Measurements from ENCODE around the gene ATP5IF1. TPM values are rescaled to one million over a fixed set of nuclear protein-coding genes. Genes with fewer than 3 reads are reported as not detected.

Gene ATP5IF1
- total RNA-seq, 2 donors from 2014 or later = 171 to 390 TPM

- 93% methylated on average over 6 of the region's 6 CpGs for WGBS
- Histone ChIP-seq H3K36me3 (peaks cover 0 to 8% of the 10 kb centered on the region in 2 donors), H3K27ac (no peak overlapping the region), H3K27me3 (replicated peaks; ENCODE audit: insufficient read depth) (no peaks in the 10 kb centered on the region), H3K4me3 (no peak overlapping the region), H3K9me3 (no peaks in the 10 kb centered on the region), H3K4me1 (replicated peaks) (no peaks in the 10 kb centered on the region)
- TF ChIP-seq POLR2A (IDR thresholded peaks at IDR 0.05) (no peak), CTCF (IDR thresholded peaks at IDR 0.05) (no peak), POLR2AphosphoS5 (IDR thresholded peaks at IDR 0.05) (no peak)
- intact Hi-C loops (cut with DNase I) = no loop called here
- DNase-seq (ENCODE audit: low spot score) = no peak
These were observed 35.6 kb upstream of the ATP5IF1 start for GRCh38 chr1:28200234-28200873.

DNA sequence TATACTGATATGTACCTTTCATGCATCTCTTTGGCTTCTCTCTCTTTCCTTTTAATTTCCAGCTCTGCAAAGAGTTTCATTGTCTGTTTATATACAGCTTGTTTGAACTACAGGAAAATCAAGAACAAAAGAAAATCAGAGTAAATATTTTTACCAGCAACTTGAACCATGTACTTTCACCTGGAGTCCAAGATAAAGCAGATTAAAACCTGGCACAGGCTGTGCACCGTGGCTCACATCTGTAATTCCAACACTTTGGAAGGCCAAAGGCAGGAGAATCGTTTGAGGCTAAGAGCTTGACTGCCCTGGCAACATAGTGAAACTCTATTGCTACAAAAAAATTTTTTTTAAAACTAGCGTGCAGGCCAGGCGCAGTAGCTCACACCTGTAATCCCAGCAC, 30.7 kb upstream of the ATP5IF1 start:
- 46% methylated on average over 4 of the region's 4 CpGs for WGBS
- Histone ChIP-seq H3K27ac (no peak overlapping the region), H3K9me3 (no peaks in the 10 kb centered on the region), H3K36me3 (no peaks in the 10 kb centered on the region), H3K4me3 (no peak overlapping the region), H3K4me1 (replicated peaks) (peaks cover 2% of the 10 kb centered on the region), H3K27me3 (replicated peaks; ENCODE audit: insufficient read depth) (no peaks in the 10 kb centered on the region)
- intact Hi-C loops (cut with DNase I) = no loop called here
- DNase-seq (ENCODE audit: low spot score) = no peak
- TF ChIP-seq POLR2AphosphoS5 (IDR thresholded peaks at IDR 0.05) (peak; percentile 26), POLR2A (IDR thresholded peaks at IDR 0.05) (no peak)

DNA sequence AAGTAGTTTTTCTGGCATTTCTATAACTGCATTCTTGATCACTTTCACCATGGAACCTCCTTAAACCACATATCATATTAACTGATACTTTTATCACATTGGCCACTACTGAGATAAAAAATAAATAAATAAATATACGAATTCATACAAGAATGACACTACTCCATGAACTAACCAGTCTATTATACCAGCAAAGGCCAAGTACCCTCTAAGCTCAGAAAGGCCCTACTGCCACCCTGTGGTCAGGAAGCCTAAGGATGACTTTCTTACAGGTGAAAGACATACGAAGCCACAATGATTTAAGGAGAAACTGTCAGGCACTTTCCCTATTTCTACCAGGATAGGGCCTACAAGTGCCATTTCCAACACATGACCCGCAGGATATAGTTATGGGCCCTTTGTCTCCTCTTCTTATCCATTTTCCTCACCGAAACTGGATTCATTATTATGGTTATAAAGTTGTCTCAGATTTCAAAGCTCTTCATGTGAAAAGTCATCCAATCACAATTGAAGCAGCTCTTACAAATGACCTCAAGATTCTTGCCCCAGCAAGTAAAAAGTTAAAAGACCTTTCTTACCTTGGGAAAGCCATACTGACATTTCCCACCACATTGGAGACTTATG, 27.0 kb upstream of the ATP5IF1 start:
- DNase-seq (ENCODE audit: low spot score) = peak; percentile 30
- no peaks in the 10 kb centered on the region for H3K36me3 ChIP-seq
- WGBS = 16% methylated on average over 4 of the region's 4 CpGs
- peaks cover 2% of the 10 kb centered on the region for H3K4me1 ChIP-seq (replicated peaks)
- H3K4me3 ChIP-seq = no peak overlapping the region
- peak; percentile 23 for TF ChIP-seq POLR2AphosphoS5 (IDR thresholded peaks at IDR 0.05)
- peak in 3 of 4 experiments; percentile 40 to 60 (median 58) for TF ChIP-seq CTCF (IDR thresholded peaks at IDR 0.05)
- TF ChIP-seq POLR2A (IDR thresholded peaks at IDR 0.05) = no peak
- intact Hi-C loops (cut with DNase I) = loop anchor here (2.0 kb wide), 1 partner anchor 118 kb away; no protein-coding TSS in a partner anchor
- no peaks in the 10 kb centered on the region for H3K9me3 ChIP-seq
- peak overlapping the region; percentile 21 to 25 for H3K27ac ChIP-seq
- no peaks in the 10 kb centered on the region for H3K27me3 ChIP-seq (replicated peaks; ENCODE audit: insufficient read depth)

DNA sequence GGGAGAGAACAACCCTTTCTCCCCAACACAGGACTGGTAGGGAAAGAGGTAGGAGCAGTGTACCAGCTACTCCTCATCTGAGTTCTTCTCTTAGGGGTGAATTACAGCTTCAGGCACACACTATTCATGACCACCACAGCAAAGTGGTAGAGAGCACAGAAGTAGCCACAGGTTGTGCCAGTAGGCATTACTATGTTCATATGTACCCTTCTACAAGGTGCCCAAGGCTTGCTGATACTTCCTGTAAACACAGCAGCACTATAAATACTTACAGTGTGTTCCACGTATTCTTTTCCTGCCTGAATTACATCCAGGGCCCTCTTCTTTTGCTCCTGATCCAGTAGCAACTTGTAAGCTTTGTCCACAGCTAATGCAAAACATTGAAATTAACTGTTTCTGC, 26.2 kb upstream of the ATP5IF1 start:
- H3K27me3 ChIP-seq (replicated peaks; ENCODE audit: insufficient read depth) = no peaks in the 10 kb centered on the region
- intact Hi-C loops (cut with DNase I) = loop anchor here (2.0 kb wide), 1 partner anchor 119 kb away; no protein-coding TSS in a partner anchor
- H3K27ac ChIP-seq = peak overlapping the region; percentile 21 to 25
- no peak for DNase-seq (ENCODE audit: low spot score)
- TF ChIP-seq POLR2A (IDR thresholded peaks at IDR 0.05) (no peak), POLR2AphosphoS5 (IDR thresholded peaks at IDR 0.05) (peak; percentile 64)
- H3K4me3 ChIP-seq = no peak overlapping the region
- H3K9me3 ChIP-seq = no peaks in the 10 kb centered on the region
- no peaks in the 10 kb centered on the region for H3K36me3 ChIP-seq
- WGBS = 23% methylated on average over 1 of the region's 1 CpG
- H3K4me1 ChIP-seq (replicated peaks) = peaks cover 2% of the 10 kb centered on the region

GRCh38 chr1:28213315-28213714, 22.6 kb upstream of the ATP5IF1 start:
- no peak for DNase-seq (ENCODE audit: low spot score)
- Histone ChIP-seq H3K4me1 (replicated peaks) (peaks cover 2% of the 10 kb centered on the region), H3K4me3 (no peak overlapping the region), H3K27ac (no peak overlapping the region), H3K27me3 (replicated peaks; ENCODE audit: insufficient read depth) (no peaks in the 10 kb centered on the region), H3K36me3 (no peaks in the 10 kb centered on the region), H3K9me3 (no peaks in the 10 kb centered on the region)
- no peak for TF ChIP-seq POLR2A (IDR thresholded peaks at IDR 0.05)
- TF ChIP-seq CTCF (IDR thresholded peaks at IDR 0.05) = no peak
- TF ChIP-seq POLR2AphosphoS5 (IDR thresholded peaks at IDR 0.05) = no peak
- intact Hi-C loops (cut with DNase I) = no loop called here
- 77% methylated on average over 2 of the region's 2 CpGs for WGBS
